DMS79 treated with DMSO at 0.1 percent for 48 hours (cell line): ENCODE measurements around the gene RDX.
"Not testable (repeated sequence)": the region's sequence is repeated elsewhere in the genome, so short reads cannot be mapped to it uniquely, and the experiment has no call there.

Experiments
- DNase-seq: peaks from one replicate; lab custom pipeline; 2025; lab: John Stamatoyannopoulos, UW

RDX gene

GRCh38 chr11:110272919-110273318 is 23.5 kb downstream of the RDX start:
- no peak for DNase-seq

GRCh38 chr11:110269996-110270395 is 26.4 kb downstream of the RDX start:
- DNase-seq: no peak

GRCh38 chr11:110268441-110268840 is 28.0 kb downstream of the RDX start:
- DNase-seq: no peak

GRCh38 chr11:110262072-110262403 is 34.4 kb downstream of the RDX start:
- DNase-seq: no peak

- DNase-seq: no peak
Observed at GRCh38 chr11:110261195-110262071, 35.0 kb downstream of the RDX start.

GRCh38 chr11:110253525-110253924 is 42.9 kb downstream of the RDX start:
- no peak for DNase-seq

- DNase-seq: no peak
Observed at GRCh38 chr11:110251836-110252235, 44.6 kb downstream of the RDX start.

- DNase-seq: no peak
Observed at GRCh38 chr11:110250168-110250567, 46.2 kb downstream of the RDX start.

GRCh38 chr11:110249766-110250165 is 46.6 kb downstream of the RDX start:
- no peak for DNase-seq

- no peak for DNase-seq
Observed at GRCh38 chr11:110249066-110249465, 47.3 kb downstream of the RDX start.

GRCh38 chr11:110243791-110244190 is 52.6 kb downstream of the RDX start:
- no peak for DNase-seq

GRCh38 chr11:110242746-110243145 is 53.7 kb downstream of the RDX start:
- DNase-seq: no peak

GRCh38 chr11:110242188-110242587 is 54.2 kb downstream of the RDX start:
- DNase-seq: no peak

GRCh38 chr11:110235966-110236365 is 60.4 kb downstream of the RDX start:
- no peak for DNase-seq

GRCh38 chr11:110230377-110230776 is 66.0 kb downstream of the RDX start:
- no peak for DNase-seq

GRCh38 chr11:110219006-110219785 is 77.2 kb downstream of the RDX start:
- no peak for DNase-seq

- no peak for DNase-seq
Observed at GRCh38 chr11:110217936-110218335, 78.5 kb downstream of the RDX start.

- DNase-seq: no peak
Observed at GRCh38 chr11:110217223-110217877, 79.1 kb downstream of the RDX start.

- DNase-seq: not testable (repeated sequence)
Observed at GRCh38 chr11:110209313-110209694, 87.1 kb downstream of the RDX start.

GRCh38 chr11:110208678-110209312 is 87.6 kb downstream of the RDX start:
- not testable (repeated sequence) for DNase-seq

GRCh38 chr11:110207123-110207522 is 89.3 kb downstream of the RDX start:
- DNase-seq: peak; percentile 35

- DNase-seq: no peak
Observed at GRCh38 chr11:110200836-110201235, 95.6 kb downstream of the RDX start.
